SK-N-SH (cell line): ENCODE data around the gene ABCB7.

Experiments
- PBX3 ChIP-seq: IDR thresholded peaks from 2 replicates; pipeline ENCODE4; 2012
- POLR2AphosphoS5 ChIP-seq: IDR thresholded peaks from 2 replicates; pipeline ENCODE4 v1.6.1; 2012; ENCODE audit warnings: low read depth, low read length

DNA sequence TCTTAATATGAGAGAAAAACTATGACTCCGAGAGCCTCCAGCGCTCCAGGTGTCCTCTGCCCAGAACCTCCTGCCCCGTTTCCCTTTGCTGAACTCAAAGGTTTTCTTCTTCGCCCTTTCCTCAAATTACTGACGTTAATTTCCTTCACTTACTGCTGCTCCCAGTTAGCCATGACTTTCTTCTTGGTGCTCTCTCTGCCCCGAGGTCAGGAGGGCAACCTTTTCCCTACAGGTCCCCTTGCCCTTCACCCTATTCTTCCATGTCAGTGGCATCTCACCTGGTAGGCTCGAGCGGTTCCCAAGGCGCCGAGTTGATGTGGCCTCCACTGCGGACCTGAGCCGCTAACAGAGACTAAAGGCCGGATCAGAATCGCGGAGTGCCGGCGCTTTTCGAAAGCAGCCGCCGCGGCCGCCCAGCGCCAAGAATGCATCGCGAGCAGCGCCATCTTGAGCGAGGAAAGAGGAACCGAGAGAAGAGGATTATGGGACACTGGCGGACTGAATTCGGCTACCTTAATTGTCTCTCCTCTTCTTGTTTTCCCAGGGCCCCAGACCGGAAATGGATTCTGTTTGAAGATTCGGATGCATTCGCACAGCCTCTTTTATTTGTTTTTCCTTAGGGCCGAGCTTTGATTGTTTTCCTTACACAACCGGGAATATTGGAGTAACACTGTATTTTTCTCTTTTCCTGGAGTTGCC, at the start of gene ABCB7:
- peak; percentile 86 for TF ChIP-seq POLR2AphosphoS5
- TF ChIP-seq PBX3 = no peak
